ENCODE measurements around the gene ZNF575.
A peak's percentile ranks its signal among the peaks of the same experiment; 100 is the strongest.
"Not testable (repeated sequence)": the region's sequence is repeated elsewhere in the genome, so short reads cannot be mapped to it uniquely, and the experiment has no call there.

The ZNF575 gene

GRCh38 chr19:43506629-43507028, 26.4 kb upstream of the ZNF575 start:
- intact Hi-C loops (cut with DNase I): no loop called here

DNA sequence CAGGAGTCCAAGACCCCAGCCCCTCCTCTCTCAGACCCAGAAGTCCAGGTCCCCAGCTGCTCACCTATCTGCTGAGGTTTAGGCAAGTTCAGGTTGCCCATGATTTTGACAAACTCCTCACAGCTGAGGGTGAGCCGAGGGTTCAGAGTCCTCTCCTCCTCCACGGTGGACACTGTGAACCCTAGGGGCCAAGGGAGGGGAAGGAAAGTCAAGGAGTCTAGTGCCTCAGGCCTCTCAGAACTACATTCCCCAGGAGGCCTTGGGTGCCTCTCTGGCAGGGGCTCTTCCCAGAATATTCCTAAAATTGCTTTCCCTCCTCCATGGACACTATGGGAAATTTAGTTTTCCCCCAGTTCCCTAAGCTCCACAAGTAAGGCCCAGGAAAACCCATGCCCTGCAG, 25.1 kb upstream of the ZNF575 start:
- no peak for DNase-seq
- intact Hi-C loops (cut with DNase I): no loop called here

More at GRCh38 chr19:43506629-43507028, 26.4 kb upstream of the ZNF575 start:
- peak in 41 of 42 donors; percentile 33 to 92 (median 68) for DNase-seq

GRCh38 chr19:43510713-43511112, 22.3 kb upstream of the ZNF575 start:
- intact Hi-C loops (cut with DNase I): no loop called here
- no peak for DNase-seq

GRCh38 chr19:43511324-43511723, 21.7 kb upstream of the ZNF575 start:
- no peak for DNase-seq
- intact Hi-C loops (cut with DNase I): no loop called here

DNA sequence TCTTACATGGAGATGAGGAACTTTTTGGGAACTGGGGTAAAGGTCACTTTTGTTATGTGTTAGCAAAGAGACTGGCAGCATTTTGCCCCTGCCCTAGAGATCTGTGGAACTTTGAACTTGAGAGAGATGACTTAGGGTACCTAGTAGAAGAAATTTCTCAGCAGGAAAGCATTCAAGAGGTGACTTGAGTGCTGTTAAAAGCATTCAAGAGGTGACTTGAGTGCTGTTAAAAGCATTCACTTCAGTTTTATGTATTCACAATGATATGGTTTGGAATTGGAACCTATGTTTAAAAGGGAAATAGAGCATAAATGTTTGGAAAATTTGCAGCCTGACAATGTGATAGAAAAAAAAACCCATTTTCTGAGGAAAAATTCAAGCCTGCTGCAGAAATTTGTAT, 20.6 kb upstream of the ZNF575 start:
- intact Hi-C loops (cut with DNase I); DNase-seq: not testable (repeated sequence)

GRCh38 chr19:43518051-43518450, 14.9 kb upstream of the ZNF575 start:
- no peak for DNase-seq
- intact Hi-C loops (cut with DNase I): loop anchor here (2.0 kb wide), 1 partner anchor 71 kb away; no protein-coding TSS in a partner anchor

- peak; percentile 48 to 94 (median 87) for DNase-seq
- intact Hi-C loops (cut with DNase I): loop anchor here (2.0 kb wide), 1 partner anchor 73 kb away; no protein-coding TSS in a partner anchor
Observed at GRCh38 chr19:43519436-43520088, 13.4 kb upstream of the ZNF575 start.

GRCh38 chr19:43522929-43523328, 10.1 kb upstream of the ZNF575 start:
- no peak for DNase-seq
- intact Hi-C loops (cut with DNase I): no loop called here

DNA sequence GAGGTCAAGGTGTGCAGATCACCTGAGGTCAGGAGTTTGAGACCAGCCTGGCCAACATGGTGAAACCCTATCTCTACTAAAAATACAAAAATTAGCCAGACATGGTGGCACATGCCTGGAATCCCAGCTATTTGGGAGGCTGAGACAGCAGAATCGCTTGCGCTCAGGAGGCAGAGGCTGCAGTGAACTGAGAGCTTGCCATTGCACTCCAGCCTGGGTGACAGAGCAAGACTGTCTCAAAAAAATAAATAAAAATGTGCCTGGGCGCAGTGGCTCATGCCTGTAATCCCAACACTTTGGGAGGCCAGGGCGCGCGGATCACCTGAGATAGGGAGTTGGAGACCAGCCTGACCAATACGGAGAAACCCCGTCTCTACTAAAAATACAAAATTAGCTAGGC, 9.3 kb upstream of the ZNF575 start:
- intact Hi-C loops (cut with DNase I); DNase-seq: not testable (repeated sequence)

DNA sequence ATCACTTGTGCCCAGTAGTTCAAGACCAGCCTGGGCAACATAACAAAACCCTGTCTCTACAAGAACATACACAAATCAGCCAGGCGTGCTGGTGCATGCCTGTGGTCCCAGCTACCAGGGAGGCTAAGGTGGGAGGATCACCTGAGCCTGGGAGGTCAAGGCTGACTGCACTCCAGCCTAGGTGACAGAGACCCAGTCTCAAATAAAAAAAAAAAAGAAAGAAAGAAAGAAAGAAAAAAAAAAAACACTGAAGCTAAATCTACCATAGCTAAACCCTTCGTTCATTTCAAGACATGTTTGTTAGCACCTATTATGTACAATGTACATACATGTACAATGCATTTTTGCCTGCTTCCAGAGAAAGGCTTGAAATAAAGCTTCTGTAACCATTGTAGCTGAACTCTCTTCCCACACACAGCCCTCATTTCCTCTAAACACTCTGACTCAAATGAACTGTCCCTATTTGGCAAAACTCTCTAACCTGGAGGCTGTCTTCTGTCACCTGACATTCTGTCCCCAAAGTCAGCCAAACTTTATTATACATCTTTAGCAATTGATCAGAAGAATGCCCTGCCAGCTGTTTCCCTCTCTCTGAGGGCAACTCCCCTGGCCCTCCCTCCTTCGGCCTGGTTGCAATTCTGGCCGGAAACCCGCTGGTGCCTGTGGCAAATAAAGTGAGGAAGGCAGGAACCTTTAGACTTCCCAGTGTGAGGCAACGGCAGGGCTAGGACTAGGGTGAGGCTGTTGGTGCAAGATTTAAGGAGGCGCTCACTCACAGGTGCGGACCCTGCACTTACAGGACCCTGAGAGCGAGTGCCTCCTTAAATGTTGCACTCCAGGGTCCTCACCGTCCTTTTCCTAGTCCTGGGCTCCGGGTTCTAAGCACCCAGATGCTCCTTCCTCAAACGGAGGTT, 7.8 kb upstream of the ZNF575 start:
- peak in 36 of 42 donors; percentile 14 to 81 (median 45) for DNase-seq
- intact Hi-C loops (cut with DNase I): no loop called here

DNA sequence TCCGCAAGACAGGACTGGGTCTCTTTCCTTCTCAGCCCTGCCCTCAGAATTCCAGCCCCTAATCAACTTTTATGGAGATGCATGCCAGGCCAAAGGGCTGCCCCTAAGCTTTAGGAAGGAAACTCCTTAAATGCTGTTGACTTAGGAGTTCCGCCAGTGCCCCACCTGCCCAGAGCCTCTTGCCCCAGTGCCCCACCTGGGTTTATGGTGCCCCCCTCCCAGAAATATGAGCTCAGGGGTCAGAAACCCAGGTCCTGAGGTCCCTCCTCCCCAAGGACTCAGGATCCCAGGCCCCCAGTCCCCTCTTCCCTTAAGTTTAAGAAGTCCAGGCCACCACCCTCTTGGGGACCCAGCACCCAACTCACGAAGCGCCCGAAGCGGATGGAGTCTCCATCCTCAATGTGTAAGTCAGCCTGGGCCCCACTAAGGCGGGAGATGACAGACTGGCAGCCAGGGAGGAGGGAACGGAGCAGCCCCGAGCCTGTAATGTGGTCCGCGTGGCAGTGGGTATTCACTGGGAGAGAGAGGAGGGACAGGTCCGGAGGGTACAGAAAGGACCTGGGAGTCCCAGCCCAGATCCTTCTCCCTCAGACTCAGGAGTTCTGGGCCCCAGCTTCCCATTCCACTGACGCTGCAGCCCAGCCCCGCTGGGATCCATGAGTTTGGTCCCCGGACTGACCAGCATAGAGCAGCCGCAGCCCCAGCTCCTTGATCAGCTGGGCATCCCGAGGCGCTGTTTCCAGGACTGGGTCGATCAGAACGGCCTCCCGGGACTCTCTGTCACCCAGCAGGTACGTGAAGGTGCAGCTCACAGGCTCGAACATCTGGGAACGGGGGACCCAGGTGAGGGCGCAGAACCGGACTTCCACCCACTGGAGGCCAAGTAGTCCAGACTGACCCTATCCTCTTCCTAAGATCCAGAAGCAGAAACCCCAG, 6.9 kb upstream of the ZNF575 start:
- DNase-seq: peak in 21 of 42 donors; percentile 14 to 54 (median 38)
- intact Hi-C loops (cut with DNase I): no loop called here

DNA sequence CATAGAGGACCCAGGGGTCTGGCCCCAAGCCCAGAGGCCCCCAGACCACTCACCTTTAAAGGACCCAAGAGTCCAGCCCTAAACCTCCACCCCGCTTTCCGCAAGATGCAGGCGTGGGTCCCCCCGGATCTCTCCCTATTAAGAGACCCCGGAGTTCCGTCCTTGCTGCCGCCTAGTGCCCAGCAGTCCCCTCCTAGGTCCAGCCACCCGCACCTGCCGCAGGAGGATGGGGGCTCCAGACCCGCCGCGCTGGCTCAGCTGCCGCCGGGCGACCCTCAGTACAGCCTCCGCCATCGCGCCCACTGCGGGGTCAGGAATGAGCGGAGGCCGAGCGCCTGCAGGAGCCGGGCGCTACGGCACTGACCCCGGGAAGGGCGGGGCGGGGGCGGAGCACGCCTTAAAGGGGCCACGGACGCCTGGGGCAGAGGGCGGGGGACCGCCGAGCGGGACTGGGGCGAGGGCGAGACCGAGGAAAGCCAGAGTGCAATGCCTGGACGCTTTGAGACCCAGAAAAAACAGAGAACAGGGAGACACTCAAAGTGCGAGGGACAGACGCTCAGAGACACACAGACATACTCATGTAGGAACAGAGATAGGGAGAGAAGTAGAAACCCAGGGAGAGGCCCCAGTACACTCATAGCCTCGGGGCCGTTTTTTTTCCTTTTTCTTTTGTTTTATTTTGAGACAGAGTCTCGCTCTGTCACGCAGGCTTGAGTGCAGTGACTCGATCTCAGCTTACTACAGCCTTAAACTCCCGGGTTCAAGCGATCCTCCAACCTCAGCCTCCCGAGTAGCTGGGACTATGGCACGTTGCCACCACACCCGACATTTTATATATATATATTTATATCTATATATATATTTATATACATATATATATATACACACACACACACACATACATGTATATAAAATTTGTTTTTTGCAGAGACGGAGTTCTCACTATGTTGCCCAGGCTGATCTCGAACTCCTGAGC, 5.8 kb upstream of the ZNF575 start, which contains the start of gene ETHE1:
TSS of gene ETHE1 (minus strand) at position 318 of the 976 bp plus-strand sequence. CDS start at position 294, 24 bp downstream.
- DNase-seq: peak; percentile 53 to 93 (median 87)
- intact Hi-C loops (cut with DNase I): no loop called here

DNA sequence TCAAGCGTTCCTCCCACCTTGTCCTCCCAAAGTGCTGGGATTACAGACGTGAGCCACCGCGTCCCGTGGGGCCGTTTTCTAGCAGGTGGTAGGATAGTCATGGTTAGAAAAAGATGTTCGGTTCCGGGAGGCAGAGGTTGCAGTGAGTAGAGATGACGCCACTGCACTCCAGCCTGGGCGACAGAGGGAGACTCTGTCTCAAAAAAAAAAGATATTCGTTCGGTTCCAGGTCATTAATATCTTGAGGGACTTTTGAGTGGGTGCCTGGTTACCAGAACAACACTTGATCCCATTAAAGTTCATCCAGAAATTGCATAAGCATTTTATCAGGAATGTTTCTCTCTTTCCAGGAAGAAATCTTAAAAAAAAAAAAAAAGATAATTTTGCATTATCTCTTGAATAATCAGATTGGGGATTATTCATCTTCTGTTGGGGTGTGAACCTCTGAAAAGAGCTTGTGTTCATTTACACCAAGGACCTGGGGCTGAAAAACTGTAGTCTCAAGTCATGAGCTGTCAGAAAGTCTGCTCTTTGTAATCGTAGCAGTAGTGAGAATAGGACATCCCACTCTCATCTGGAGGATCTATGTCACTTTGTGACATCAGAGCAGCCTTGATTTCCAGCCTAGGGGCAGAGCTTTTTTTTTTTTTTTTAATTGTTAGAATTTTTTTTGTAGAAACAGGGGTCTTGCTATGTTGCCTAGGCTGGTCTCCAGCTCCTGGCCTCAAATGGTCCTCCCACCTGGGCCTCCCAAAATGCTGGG, 4.9 kb upstream of the ZNF575 start:
- peak in 20 of 42 donors; percentile 14 to 60 (median 29) for DNase-seq
- intact Hi-C loops (cut with DNase I): no loop called here

DNA sequence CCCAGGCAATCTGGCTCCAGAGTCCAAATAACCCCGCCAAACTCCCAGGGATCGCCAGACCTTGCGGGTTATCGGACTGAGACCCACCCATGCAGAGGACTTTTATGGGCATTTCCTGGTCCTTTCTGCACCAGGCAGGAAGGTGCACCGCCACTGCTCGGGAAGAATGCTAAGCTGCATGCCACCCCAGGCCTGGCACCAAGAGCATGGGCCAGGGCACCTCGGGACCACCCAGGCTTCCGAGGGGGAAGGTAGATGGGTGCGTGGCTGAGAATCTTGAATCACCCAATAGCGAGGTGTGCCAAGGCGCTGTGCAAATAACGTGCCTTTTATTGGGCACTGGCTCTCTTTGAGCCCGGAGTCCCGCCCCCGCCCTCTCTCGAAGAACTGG, 422 bp upstream of the ZNF575 start:
- intact Hi-C loops (cut with DNase I): loop anchor here (10.0 kb wide), 1 partner anchor 62 kb away; the partner anchor contains the start of genes IRGQ and ZNF576
- peak in 26 of 42 donors; percentile 26 to 79 (median 56) for DNase-seq

DNA sequence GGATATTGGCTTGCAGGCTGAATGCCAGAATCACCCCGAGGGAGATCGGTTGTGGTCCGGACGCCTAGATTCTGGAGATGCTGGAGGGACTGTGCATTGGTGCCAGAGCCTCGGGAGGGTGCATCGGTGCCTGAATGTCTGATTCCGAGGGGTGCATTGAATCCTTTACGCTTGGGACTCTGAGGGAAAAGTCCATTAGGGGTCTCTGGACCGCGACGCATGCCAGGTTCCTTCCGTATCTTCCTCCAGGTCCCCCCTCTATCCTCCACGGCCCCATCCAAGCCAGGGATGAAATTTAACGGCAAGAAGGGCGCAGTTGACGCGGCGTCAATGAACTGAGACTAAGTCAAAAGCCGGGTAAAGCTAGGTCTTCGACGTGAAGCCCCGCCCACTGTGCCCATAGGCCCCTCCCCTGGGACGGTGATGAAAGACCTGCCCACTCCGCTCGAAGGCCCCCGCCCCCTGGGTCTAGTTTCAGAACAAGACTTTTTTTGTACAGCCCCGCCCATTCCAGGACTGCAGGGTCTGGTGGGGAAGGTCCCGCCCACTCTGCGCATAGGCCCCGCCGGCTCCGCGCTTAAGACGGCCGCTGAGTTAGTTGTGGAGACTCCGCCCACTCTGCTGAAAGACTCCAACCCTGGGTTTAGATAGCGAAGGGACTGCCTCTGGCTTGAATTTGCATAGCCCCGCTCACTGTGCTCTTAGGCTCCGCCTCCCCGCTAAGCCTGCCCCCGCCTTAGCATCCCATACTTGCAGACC, 737 bp downstream of the ZNF575 start:
- intact Hi-C loops (cut with DNase I): loop anchor here (10.0 kb wide), 1 partner anchor 61 kb away; the partner anchor contains the start of genes IRGQ and ZNF576
- DNase-seq: peak; percentile 81 to 98 (median 94)

DNA sequence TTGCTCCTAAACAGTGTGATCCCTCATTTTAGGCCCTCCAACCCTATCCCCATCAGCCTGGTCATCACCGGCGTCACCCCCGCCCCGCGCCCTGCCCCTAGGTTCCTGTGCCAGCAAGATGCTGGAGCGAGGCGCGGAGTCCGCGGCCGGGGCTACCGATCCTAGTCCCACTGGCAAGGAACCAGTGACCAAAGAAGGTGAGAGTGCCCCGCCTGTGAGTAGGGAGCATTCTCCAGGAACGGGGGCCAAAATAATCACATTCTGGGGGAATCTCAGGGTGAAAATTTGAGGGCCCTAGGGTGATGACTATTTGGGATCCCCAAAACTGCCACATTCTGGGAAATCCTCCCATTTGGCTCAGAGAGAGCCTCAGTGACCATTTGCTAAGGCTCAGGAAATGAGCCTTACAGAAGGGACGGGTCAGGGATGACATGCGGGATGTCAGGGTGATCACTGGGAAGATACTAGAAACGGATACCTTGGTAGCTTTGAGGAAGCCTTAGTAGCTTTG, 1.4 kb downstream of the ZNF575 start:
- DNase-seq: peak in 1 of 42 donors; percentile 8
- intact Hi-C loops (cut with DNase I): loop anchor here (10.0 kb wide), 1 partner anchor 60 kb away; the partner anchor contains the start of genes IRGQ and ZNF576
